ENCODE measurements around the gene SLC10A2. TPM values are rescaled to one million over a fixed set of nuclear protein-coding genes. Genes with fewer than 3 reads are reported as not detected.

The SLC10A2 gene
- total RNA-seq, 1 donor from 2014 or later = not detected

- no peak for DNase-seq (ENCODE audit: low spot score)
- Mint-ChIP-seq H3K27me3 (ENCODE audit: insufficient read depth) (no peaks in the 10 kb centered on the region), H3K27ac (no peak overlapping the region), H3K4me3 (no peak overlapping the region), H3K36me3 (ENCODE audit: low read depth) (no peaks in the 10 kb centered on the region), H3K9me3 (no peaks in the 10 kb centered on the region), H3K4me1 (ENCODE audit: low read depth) (no peaks in the 10 kb centered on the region)
- intact Hi-C loops (cut with micrococcal nuclease) = no loop called here
Measured at GRCh38 chr13:103081435-103081834, 15.2 kb upstream of the SLC10A2 start.

GRCh38 chr13:103078158-103078557 lies 11.9 kb upstream of the SLC10A2 start:
- intact Hi-C loops (cut with micrococcal nuclease) = no loop called here
- Mint-ChIP-seq H3K9me3 (no peaks in the 10 kb centered on the region), H3K27me3 (ENCODE audit: insufficient read depth) (no peaks in the 10 kb centered on the region), H3K36me3 (ENCODE audit: low read depth) (no peaks in the 10 kb centered on the region), H3K27ac (no peak overlapping the region), H3K4me3 (no peak overlapping the region), H3K4me1 (ENCODE audit: low read depth) (no peaks in the 10 kb centered on the region)
- DNase-seq (ENCODE audit: low spot score) = no peak

GRCh38 chr13:103068836-103069235 lies 2.6 kb upstream of the SLC10A2 start:
- Mint-ChIP-seq H3K4me3 (no peak overlapping the region), H3K27ac (no peak overlapping the region), H3K9me3 (no peaks in the 10 kb centered on the region), H3K36me3 (ENCODE audit: low read depth) (no peaks in the 10 kb centered on the region), H3K27me3 (ENCODE audit: insufficient read depth) (no peaks in the 10 kb centered on the region), H3K4me1 (ENCODE audit: low read depth) (no peaks in the 10 kb centered on the region)
- intact Hi-C loops (cut with micrococcal nuclease) = no loop called here
- DNase-seq (ENCODE audit: low spot score) = no peak

GRCh38 chr13:103067751-103068555 lies 1.7 kb upstream of the SLC10A2 start:
- Mint-ChIP-seq H3K27ac (no peak overlapping the region), H3K27me3 (ENCODE audit: insufficient read depth) (no peaks in the 10 kb centered on the region), H3K9me3 (no peaks in the 10 kb centered on the region), H3K4me1 (ENCODE audit: low read depth) (no peaks in the 10 kb centered on the region), H3K36me3 (ENCODE audit: low read depth) (no peaks in the 10 kb centered on the region), H3K4me3 (no peak overlapping the region)
- DNase-seq (ENCODE audit: low spot score) = no peak
- intact Hi-C loops (cut with micrococcal nuclease) = no loop called here

GRCh38 chr13:103066781-103067345 lies 646 bp upstream of the SLC10A2 start:
- Mint-ChIP-seq H3K9me3 (no peaks in the 10 kb centered on the region), H3K4me3 (no peak overlapping the region), H3K4me1 (ENCODE audit: low read depth) (no peaks in the 10 kb centered on the region), H3K27ac (no peak overlapping the region), H3K36me3 (ENCODE audit: low read depth) (no peaks in the 10 kb centered on the region), H3K27me3 (ENCODE audit: insufficient read depth) (no peaks in the 10 kb centered on the region)
- intact Hi-C loops (cut with micrococcal nuclease) = no loop called here
- DNase-seq (ENCODE audit: low spot score) = no peak

GRCh38 chr13:103063376-103063775 lies 2.8 kb downstream of the SLC10A2 start:
- Mint-ChIP-seq H3K27me3 (ENCODE audit: insufficient read depth) (no peaks in the 10 kb centered on the region), H3K36me3 (ENCODE audit: low read depth) (no peaks in the 10 kb centered on the region), H3K27ac (no peak overlapping the region), H3K4me3 (no peak overlapping the region), H3K9me3 (peaks cover 7% of the 10 kb centered on the region), H3K4me1 (ENCODE audit: low read depth) (no peaks in the 10 kb centered on the region)
- intact Hi-C loops (cut with micrococcal nuclease) = no loop called here
- DNase-seq (ENCODE audit: low spot score) = no peak

GRCh38 chr13:103062079-103062478 lies 4.1 kb downstream of the SLC10A2 start:
- Mint-ChIP-seq H3K36me3 (ENCODE audit: low read depth) (no peaks in the 10 kb centered on the region), H3K27ac (no peak overlapping the region), H3K27me3 (ENCODE audit: insufficient read depth) (no peaks in the 10 kb centered on the region), H3K4me1 (ENCODE audit: low read depth) (no peaks in the 10 kb centered on the region), H3K4me3 (no peak overlapping the region), H3K9me3 (peaks cover 7% of the 10 kb centered on the region)
- intact Hi-C loops (cut with micrococcal nuclease) = no loop called here
- DNase-seq (ENCODE audit: low spot score) = no peak

- intact Hi-C loops (cut with micrococcal nuclease) = no loop called here
- Mint-ChIP-seq H3K27me3 (ENCODE audit: insufficient read depth) (no peaks in the 10 kb centered on the region), H3K36me3 (ENCODE audit: low read depth) (no peaks in the 10 kb centered on the region), H3K9me3 (peaks cover 19% of the 10 kb centered on the region), H3K4me1 (ENCODE audit: low read depth) (no peaks in the 10 kb centered on the region), H3K27ac (no peak overlapping the region), H3K4me3 (no peak overlapping the region)
- no peak for DNase-seq (ENCODE audit: low spot score)
Measured at GRCh38 chr13:103056008-103056407, 10.2 kb downstream of the SLC10A2 start.

GRCh38 chr13:103055166-103055565 lies 11.1 kb downstream of the SLC10A2 start:
- H3K4me3 Mint-ChIP-seq = no peak overlapping the region
- H3K4me1 Mint-ChIP-seq (ENCODE audit: low read depth) = no peaks in the 10 kb centered on the region
- H3K27ac Mint-ChIP-seq = no peak overlapping the region
- no peaks in the 10 kb centered on the region for H3K36me3 Mint-ChIP-seq (ENCODE audit: low read depth)
- H3K27me3 Mint-ChIP-seq (ENCODE audit: insufficient read depth) = no peaks in the 10 kb centered on the region
- H3K9me3 Mint-ChIP-seq = peaks cover 19% of the 10 kb centered on the region
- no peak for DNase-seq (ENCODE audit: low spot score)
- intact Hi-C loops (cut with micrococcal nuclease) = no loop called here

- no peak for DNase-seq (ENCODE audit: low spot score)
- Mint-ChIP-seq H3K27me3 (ENCODE audit: insufficient read depth) (no peaks in the 10 kb centered on the region), H3K9me3 (no peaks in the 10 kb centered on the region), H3K36me3 (ENCODE audit: low read depth) (no peaks in the 10 kb centered on the region), H3K27ac (no peak overlapping the region), H3K4me1 (ENCODE audit: low read depth) (no peaks in the 10 kb centered on the region), H3K4me3 (no peak overlapping the region)
- intact Hi-C loops (cut with micrococcal nuclease) = no loop called here
Measured at GRCh38 chr13:103046676-103047075, 19.5 kb downstream of the SLC10A2 start.

GRCh38 chr13:103044056-103044455 lies 22.2 kb downstream of the SLC10A2 start:
- no peaks in the 10 kb centered on the region for H3K9me3 Mint-ChIP-seq
- no peak overlapping the region for H3K27ac Mint-ChIP-seq
- no peaks in the 10 kb centered on the region for H3K27me3 Mint-ChIP-seq (ENCODE audit: insufficient read depth)

GRCh38 chr13:103040006-103040405 lies 26.2 kb downstream of the SLC10A2 start:
- intact Hi-C loops (cut with micrococcal nuclease) = no loop called here
- no peaks in the 10 kb centered on the region for H3K4me1 Mint-ChIP-seq (ENCODE audit: low read depth)

More at GRCh38 chr13:103044056-103044455, 22.2 kb downstream of the SLC10A2 start:
- DNase-seq (ENCODE audit: low spot score) = no peak
- Mint-ChIP-seq H3K4me1 (ENCODE audit: low read depth) (no peaks in the 10 kb centered on the region), H3K36me3 (ENCODE audit: low read depth) (no peaks in the 10 kb centered on the region), H3K4me3 (no peak overlapping the region)
- intact Hi-C loops (cut with micrococcal nuclease) = no loop called here

GRCh38 chr13:103039183-103039582 lies 27.0 kb downstream of the SLC10A2 start:
- H3K27me3 Mint-ChIP-seq (ENCODE audit: insufficient read depth) = no peaks in the 10 kb centered on the region
- H3K36me3 Mint-ChIP-seq (ENCODE audit: low read depth) = no peaks in the 10 kb centered on the region
- intact Hi-C loops (cut with micrococcal nuclease) = no loop called here

More at GRCh38 chr13:103040006-103040405, 26.2 kb downstream of the SLC10A2 start:
- no peaks in the 10 kb centered on the region for H3K36me3 Mint-ChIP-seq (ENCODE audit: low read depth)
- H3K27ac Mint-ChIP-seq = no peak overlapping the region
- H3K9me3 Mint-ChIP-seq = no peaks in the 10 kb centered on the region
- DNase-seq (ENCODE audit: low spot score) = no peak
- H3K27me3 Mint-ChIP-seq (ENCODE audit: insufficient read depth) = no peaks in the 10 kb centered on the region
- no peak overlapping the region for H3K4me3 Mint-ChIP-seq

More at GRCh38 chr13:103039183-103039582, 27.0 kb downstream of the SLC10A2 start:
- Mint-ChIP-seq H3K4me3 (no peak overlapping the region), H3K9me3 (no peaks in the 10 kb centered on the region), H3K27ac (no peak overlapping the region), H3K4me1 (ENCODE audit: low read depth) (no peaks in the 10 kb centered on the region)
- no peak for DNase-seq (ENCODE audit: low spot score)

Measured in activated T-helper 1 cell treated with anti-CD3 and anti-CD28 coated beads, Interleukin-12 subunit alpha, Interleukin-12 subunit beta, Interleukin-2, Interleukin-4 antibody, amounts not matched to agents 30 ng/mL and 10 ng/mL and 1 ng/mL, durations not matched to agents 14 hours and 24 hours and 36 hours (primary cell).